ENCODE results near the gene CBX7.
A peak's percentile ranks its signal among the peaks of the same experiment; 100 is the strongest.

Gene CBX7

DNA sequence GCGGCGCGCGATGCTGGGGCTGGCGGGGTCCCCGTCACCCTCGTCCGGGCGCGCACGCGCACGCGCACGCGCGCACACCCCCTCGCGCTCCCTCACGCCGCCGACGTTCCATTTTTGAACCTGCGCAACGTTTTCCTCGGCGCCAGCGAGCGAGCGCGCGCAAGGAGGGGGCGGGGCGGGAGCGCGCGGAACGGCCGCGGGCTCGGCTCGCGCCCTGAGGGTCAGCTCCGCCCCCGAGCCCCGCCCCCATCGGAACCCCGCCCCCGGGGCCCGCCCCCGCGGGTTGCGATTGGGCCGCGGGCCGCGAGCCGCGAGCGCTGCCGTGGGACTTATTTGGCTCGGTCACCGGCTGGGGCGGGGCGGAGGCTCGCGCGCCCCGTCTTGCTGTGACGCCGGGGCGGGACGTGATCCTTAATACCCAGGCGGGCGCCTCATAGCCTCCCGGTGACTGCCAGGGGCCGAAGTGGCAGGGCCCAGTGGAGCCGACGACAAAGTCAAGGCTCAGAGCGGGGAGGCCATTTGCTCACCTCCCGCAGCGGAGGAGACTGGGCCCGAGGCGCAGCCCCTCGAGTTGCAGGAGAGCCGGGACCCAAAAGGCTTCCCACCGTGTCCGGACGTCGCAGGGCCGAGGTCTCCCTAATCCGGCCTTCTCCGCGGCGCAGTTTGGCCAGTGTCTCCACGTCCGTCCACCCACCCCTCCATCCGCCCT lies at the start of gene CBX7:
TSS of gene CBX7 (minus strand) at position 170 of the 709 bp plus-strand sequence. CDS start 236 bp downstream, outside the sequence.
- DNase-seq (ENCODE audit: low read depth, low spot score) = peak; percentile 80
- in situ Hi-C loops (cut with HindIII; ENCODE audit: low sequenced_read_pairs) = no loop called here
- no peak for TF ChIP-seq CTCF (IDR thresholded peaks at IDR 0.05; ENCODE audit: low read depth, low read length)
- H3K4me3 ChIP-seq (ENCODE audit: low read depth, low read length) = peak within 1 kb of the TSS; percentile 57

DNA sequence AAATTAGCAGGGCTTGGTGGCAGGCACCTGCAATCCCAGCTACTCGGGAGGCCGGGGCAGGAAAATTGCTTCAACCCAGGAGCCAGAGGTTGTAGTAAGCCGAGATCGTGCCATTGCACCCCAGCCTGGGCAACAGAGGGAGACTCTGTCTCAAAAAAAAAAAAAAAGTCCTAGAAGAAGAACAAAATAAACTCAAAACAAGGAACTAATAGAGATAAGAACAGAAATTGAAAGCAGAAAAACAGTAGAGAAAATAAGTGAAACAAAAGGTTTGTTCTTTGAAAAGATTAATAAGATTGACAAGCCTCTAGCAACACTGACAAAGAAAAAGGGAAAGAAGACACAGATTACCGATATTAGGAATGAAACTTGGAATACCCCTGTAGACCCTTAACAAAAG lies 45.1 kb upstream of the CBX7 start:
- no peak for DNase-seq (ENCODE audit: low read depth, low spot score)
- no peak for TF ChIP-seq CTCF (IDR thresholded peaks at IDR 0.05; ENCODE audit: low read depth, low read length)
- in situ Hi-C loops (cut with HindIII; ENCODE audit: low sequenced_read_pairs) = no loop called here
- no peak overlapping the region for H3K4me3 ChIP-seq (ENCODE audit: low read depth, low read length)

GRCh38 chr22:39194098-39194497 lies 41.6 kb upstream of the CBX7 start:
- H3K4me3 ChIP-seq (ENCODE audit: low read depth, low read length) = no peak overlapping the region
- DNase-seq (ENCODE audit: low read depth, low spot score) = no peak
- in situ Hi-C loops (cut with HindIII; ENCODE audit: low sequenced_read_pairs) = no loop called here
- TF ChIP-seq CTCF (IDR thresholded peaks at IDR 0.05; ENCODE audit: low read depth, low read length) = no peak

GRCh38 chr22:39188809-39189208 lies 36.3 kb upstream of the CBX7 start:
- in situ Hi-C loops (cut with HindIII; ENCODE audit: low sequenced_read_pairs) = no loop called here
- no peak for TF ChIP-seq CTCF (IDR thresholded peaks at IDR 0.05; ENCODE audit: low read depth, low read length)
- DNase-seq (ENCODE audit: low read depth, low spot score) = no peak
- H3K4me3 ChIP-seq (ENCODE audit: low read depth, low read length) = no peak overlapping the region

- no peak overlapping the region for H3K4me3 ChIP-seq (ENCODE audit: low read depth, low read length)
Measured at GRCh38 chr22:39185601-39186012, 33.1 kb upstream of the CBX7 start.

More at GRCh38 chr22:39185601-39186012, 33.1 kb upstream of the CBX7 start:
- no peak for DNase-seq (ENCODE audit: low read depth, low spot score)
- peak; percentile 27 for TF ChIP-seq CTCF (IDR thresholded peaks at IDR 0.05; ENCODE audit: low read depth, low read length)
- in situ Hi-C loops (cut with HindIII; ENCODE audit: low sequenced_read_pairs) = no loop called here
